Thoracic aorta (tissue), 2 donors: ENCODE data around the gene RALGAPA1. TPM values are rescaled to one million over a fixed set of nuclear protein-coding genes. Genes with fewer than 3 reads are reported as not detected.

Experiments
- ATAC-seq: fragments of 150-250 bp; one replicate; pipeline ENCODE4 v1.8.0; 2017; ENCODE audit warnings: low read depth; ENCODE audit not compliant: insufficient number of reproducible peaks, low FRiP score
- DNase-seq: peaks from one replicate; pipeline ENCODE4 v3.0.0-alpha.2; 2020; ENCODE audit warnings: low spot score
- H3K27ac ChIP-seq, 2 donors: fragments of 200-600 bp; sonication (generic); 1 replicate in 1 of 2; 2 replicates in 1 of 2; pipeline ENCODE4 v1.5.1; 2016; ENCODE audit warnings: mild to moderate bottlenecking in 2 of 2, moderate library complexity in 2 of 2
- H3K27me3 ChIP-seq: fragments of 200-600 bp; sonication (generic); replicated peaks from 2 replicates; pipeline ENCODE4 v1.6.0; 2016; ENCODE audit warnings: mild to moderate bottlenecking; ENCODE audit not compliant: insufficient read depth
- H3K36me3 ChIP-seq: fragments of 200-600 bp; sonication (generic); one replicate; pipeline ENCODE4 v1.5.1; 2016
- H3K4me1 ChIP-seq, 2 donors: fragments of 200-600 bp; sonication (generic); 1 replicate in 1 of 2; 2 replicates in 1 of 2; pipeline versions ENCODE4 v1.5.1 to v1.6.0; 2016; ENCODE audit warnings: low read depth in 2 of 2, mild to moderate bottlenecking in 1 of 2; ENCODE audit not compliant: control insufficient read depth in 1 of 2
- H3K4me3 ChIP-seq: fragments of 200-600 bp; sonication (generic); 2 replicates; pipeline ENCODE4 v1.5.1; 2016; ENCODE audit warnings: mild to moderate bottlenecking
- H3K9me3 ChIP-seq: fragments of 200-600 bp; sonication (generic); 2 replicates; pipeline ENCODE4 v1.5.1; 2016
- CTCF ChIP-seq: fragments of 200-600 bp; sonication (generic); IDR thresholded peaks from one replicate; pipeline ENCODE4 v1.5.1; 2019; ENCODE audit warnings: antibody characterized with exemption
- total RNA-seq, 2 donors: library from RNA; depleted of rRNA; stranded (reverse); fragments of >200 nt; gene quantifications; one replicate each; pipeline versions ENCODE4 v1.1.0 to v1.2.3, GENCODE V29; 2016

Gene RALGAPA1
- total RNA-seq, 2 donors from 2014 or later, result 73.2 to 88.0 TPM

DNA sequence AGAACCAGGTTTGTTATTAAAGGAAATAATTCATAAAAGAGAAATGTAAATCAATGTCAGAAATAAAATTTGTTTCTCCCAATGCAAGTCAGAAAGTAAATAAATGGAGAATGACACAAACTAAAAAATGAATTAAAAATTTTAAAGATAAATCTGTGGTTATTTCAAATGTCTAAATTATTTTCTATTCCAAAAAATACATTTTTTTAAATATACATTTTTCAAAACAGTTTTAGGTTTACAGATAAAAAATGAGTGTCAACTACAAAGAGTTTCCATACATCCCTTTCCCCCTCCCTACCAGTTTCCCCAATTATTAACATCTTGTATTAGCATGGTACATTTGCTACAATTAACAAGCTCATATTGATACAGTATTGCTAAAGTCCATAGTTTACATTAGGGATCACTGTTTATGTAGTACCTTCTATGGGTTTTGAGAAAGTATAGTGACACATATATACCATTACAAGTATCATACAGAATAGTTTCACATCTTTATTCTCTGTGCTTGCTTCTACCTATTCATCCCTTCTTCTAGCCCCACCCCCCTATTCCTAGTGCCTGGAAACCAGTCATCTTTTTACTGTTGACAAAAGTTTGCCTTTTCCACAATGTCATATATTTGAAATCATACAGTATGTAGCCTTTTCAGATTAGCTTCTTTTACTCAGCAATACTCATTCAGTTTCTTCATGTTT lies 104.2 kb downstream of the RALGAPA1 start:
- H3K27ac ChIP-seq, result no peak overlapping the region
- no peak for ATAC-seq

GRCh38 chr14:35701531-35701930 lies 107.6 kb downstream of the RALGAPA1 start:
- no peak for TF ChIP-seq CTCF
- ATAC-seq (no peak), DNase-seq (no peak)
- no peak overlapping the region for H3K4me3 ChIP-seq
- no peaks in the 10 kb centered on the region for H3K27me3 ChIP-seq
- H3K36me3 ChIP-seq, result no peaks in the 10 kb centered on the region
- no peaks in the 10 kb centered on the region for H3K9me3 ChIP-seq
- no peaks in the 10 kb centered on the region for H3K4me1 ChIP-seq
- no peak overlapping the region for H3K27ac ChIP-seq

More for the DNA sequence above, 104.2 kb downstream of the RALGAPA1 start:
- no peaks in the 10 kb centered on the region for H3K36me3 ChIP-seq
- no peaks in the 10 kb centered on the region for H3K4me1 ChIP-seq
- no peaks in the 10 kb centered on the region for H3K27me3 ChIP-seq
- H3K4me3 ChIP-seq, result no peak overlapping the region
- no peaks in the 10 kb centered on the region for H3K9me3 ChIP-seq
- no peak for DNase-seq
- TF ChIP-seq CTCF, result no peak

GRCh38 chr14:35699791-35700444 lies 109.2 kb downstream of the RALGAPA1 start:
- DNase-seq (no peak), ATAC-seq (no peak)
- no peak overlapping the region for H3K27ac ChIP-seq
- H3K4me1 ChIP-seq, result peaks cover 0 to 10% of the 10 kb centered on the region in 2 donors
- H3K27me3 ChIP-seq, result no peaks in the 10 kb centered on the region
- no peaks in the 10 kb centered on the region for H3K9me3 ChIP-seq
- H3K36me3 ChIP-seq, result no peaks in the 10 kb centered on the region
- no peak for TF ChIP-seq CTCF
- H3K4me3 ChIP-seq, result no peak overlapping the region

DNA sequence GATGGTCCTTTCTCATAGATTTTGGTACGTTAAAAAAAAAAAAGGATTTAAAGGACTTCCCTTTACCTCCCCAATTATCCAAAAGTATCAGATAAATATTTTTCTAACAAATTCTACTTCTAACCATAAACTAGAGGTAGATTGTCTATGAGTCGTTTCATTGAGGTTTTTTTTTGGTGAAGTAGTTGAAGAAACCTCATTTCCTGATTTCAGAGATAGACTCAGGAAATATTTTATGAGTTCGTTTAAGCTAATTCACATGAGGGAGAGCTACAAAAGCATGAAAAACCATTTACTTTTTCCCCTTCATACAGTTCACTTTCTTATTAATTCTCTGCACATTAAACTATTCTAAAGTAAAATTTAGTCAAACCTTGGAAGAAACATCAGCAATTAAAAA lies 112.5 kb downstream of the RALGAPA1 start:
- H3K36me3 ChIP-seq, result no peaks in the 10 kb centered on the region
- no peaks in the 10 kb centered on the region for H3K27me3 ChIP-seq
- no peaks in the 10 kb centered on the region for H3K9me3 ChIP-seq
- H3K27ac ChIP-seq, result no peak overlapping the region
- no peak overlapping the region for H3K4me3 ChIP-seq
- DNase-seq, result no peak
- TF ChIP-seq CTCF, result no peak
- H3K4me1 ChIP-seq, result peaks cover 0 to 10% of the 10 kb centered on the region in 2 donors
- no peak for ATAC-seq

DNA sequence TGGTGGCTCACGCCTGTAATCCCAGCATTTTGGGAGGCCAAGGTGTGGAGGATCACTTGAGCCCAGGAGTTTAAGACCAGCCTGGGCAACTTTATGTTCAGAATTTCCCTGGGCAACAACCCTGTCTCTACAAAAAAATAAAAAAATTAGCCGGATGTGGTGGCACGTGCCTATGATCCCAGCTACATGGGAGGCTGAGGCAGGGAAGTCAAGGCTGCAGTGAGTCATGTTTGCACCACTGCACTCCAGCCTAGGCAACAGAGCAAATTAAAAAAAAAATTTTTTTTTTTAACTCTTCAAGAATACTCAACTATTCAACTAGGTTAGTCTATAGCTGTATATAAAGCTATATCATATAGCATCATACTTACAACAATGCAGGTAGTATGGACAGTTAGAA lies 113.0 kb downstream of the RALGAPA1 start:
- no peak for ATAC-seq
- no peaks in the 10 kb centered on the region for H3K36me3 ChIP-seq
- no peaks in the 10 kb centered on the region for H3K27me3 ChIP-seq

More for the DNA sequence above, 113.0 kb downstream of the RALGAPA1 start:
- peaks cover 0 to 10% of the 10 kb centered on the region in 2 donors for H3K4me1 ChIP-seq
- DNase-seq, result no peak
- no peak overlapping the region for H3K4me3 ChIP-seq
- H3K27ac ChIP-seq, result no peak overlapping the region
- no peak for TF ChIP-seq CTCF
- H3K9me3 ChIP-seq, result no peaks in the 10 kb centered on the region
